ENCODE measurements around the gene ZNF660.
"Not testable (repeated sequence)": the region's sequence is repeated elsewhere in the genome, so short reads cannot be mapped to it uniquely, and the experiment has no call there.

DNA sequence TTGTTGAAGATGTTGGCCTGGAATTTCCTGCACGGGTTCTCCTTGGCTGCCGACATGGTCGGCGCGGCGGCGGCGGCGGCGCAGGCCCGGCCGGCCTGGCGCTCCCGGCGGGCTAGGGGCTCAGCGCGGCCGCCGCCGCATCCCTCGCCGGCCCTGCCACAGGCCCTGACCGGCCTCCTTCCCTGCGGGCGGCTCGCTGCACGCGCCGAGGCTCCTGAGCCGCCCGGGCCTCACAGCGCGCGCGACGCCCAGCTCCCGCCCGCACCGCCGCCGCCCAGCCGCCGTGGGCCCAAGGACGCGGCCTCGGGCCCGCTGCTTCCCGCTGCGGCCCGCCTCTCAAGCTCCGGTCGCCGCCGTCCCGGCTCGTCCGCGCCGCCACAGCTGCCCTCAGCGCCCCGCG, 3.8 kb upstream of the ZNF660 start:
- not testable (repeated sequence) for TF ChIP-seq RXRA (IDR thresholded peaks at IDR 0.05; ENCODE audit: borderline replicate concordance, low read depth); RCOR1 (IDR thresholded peaks at IDR 0.05; ENCODE audit: low read length); RAD21 (IDR thresholded peaks at IDR 0.05; ENCODE audit: low read length); MXI1 (IDR thresholded peaks at IDR 0.05; ENCODE audit: low read depth, low read length); FOXM1 (IDR thresholded peaks at IDR 0.05; ENCODE audit: low read depth); SIN3A (IDR thresholded peaks at IDR 0.05; ENCODE audit: borderline replicate concordance, low read depth, low read length); MEF2A (IDR thresholded peaks at IDR 0.05; ENCODE audit: borderline replicate concordance, low read depth); JUND (IDR thresholded peaks at IDR 0.05); NRF1 (IDR thresholded peaks at IDR 0.05; ENCODE audit: low read depth, low read length)
- TF ChIP-seq, protein P1, sequence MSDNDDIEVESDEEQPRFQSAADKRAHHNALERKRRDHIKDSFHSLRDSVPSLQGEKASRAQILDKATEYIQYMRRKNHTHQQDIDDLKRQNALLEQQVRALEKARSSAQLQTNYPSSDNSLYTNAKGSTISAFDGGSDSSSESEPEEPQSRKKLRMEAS (IDR thresholded peaks at IDR 0.05; ENCODE audit: low read depth): not testable (repeated sequence)
- TF ChIP-seq, protein P2, sequence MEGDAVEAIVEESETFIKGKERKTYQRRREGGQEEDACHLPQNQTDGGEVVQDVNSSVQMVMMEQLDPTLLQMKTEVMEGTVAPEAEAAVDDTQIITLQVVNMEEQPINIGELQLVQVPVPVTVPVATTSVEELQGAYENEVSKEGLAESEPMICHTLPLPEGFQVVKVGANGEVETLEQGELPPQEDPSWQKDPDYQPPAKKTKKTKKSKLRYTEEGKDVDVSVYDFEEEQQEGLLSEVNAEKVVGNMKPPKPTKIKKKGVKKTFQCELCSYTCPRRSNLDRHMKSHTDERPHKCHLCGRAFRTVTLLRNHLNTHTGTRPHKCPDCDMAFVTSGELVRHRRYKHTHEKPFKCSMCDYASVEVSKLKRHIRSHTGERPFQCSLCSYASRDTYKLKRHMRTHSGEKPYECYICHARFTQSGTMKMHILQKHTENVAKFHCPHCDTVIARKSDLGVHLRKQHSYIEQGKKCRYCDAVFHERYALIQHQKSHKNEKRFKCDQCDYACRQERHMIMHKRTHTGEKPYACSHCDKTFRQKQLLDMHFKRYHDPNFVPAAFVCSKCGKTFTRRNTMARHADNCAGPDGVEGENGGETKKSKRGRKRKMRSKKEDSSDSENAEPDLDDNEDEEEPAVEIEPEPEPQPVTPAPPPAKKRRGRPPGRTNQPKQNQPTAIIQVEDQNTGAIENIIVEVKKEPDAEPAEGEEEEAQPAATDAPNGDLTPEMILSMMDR (IDR thresholded peaks at IDR 0.05): not testable (repeated sequence)
